AG04449 (cell line): ENCODE measurements around the gene PRKAR2A.
A peak's percentile ranks its signal among the peaks of the same experiment; 100 is the strongest.
"Not testable (repeated sequence)": the region's sequence is repeated elsewhere in the genome, so short reads cannot be mapped to it uniquely, and the experiment has no call there.

Experiments used
- CTCF ChIA-PET: fragments of 350-600 bp; formaldehyde crosslinking; extraction: SDS; loops from one replicate; lab custom pipeline; 2021; ENCODE audit warnings: antibody characterized with exemption; lab: Yijun Ruan, JAX
- POLR2A ChIA-PET: fragments of 400-600, 350-600 bp; formaldehyde crosslinking; extraction: SDS; loops from one replicate; lab custom pipeline; 2020; ENCODE audit warnings: antibody characterized with exemption, inconsistent platforms; lab: Yijun Ruan, JAX
- DNase-seq: peaks from one replicate; pipeline ENCODE4 v3.0.0-alpha.2; 2010; ENCODE audit warnings: low read depth, low spot score
- H3K4me3 ChIP-seq: 2 replicates; pipeline ENCODE4 v1.5.1; 2011; ENCODE audit warnings: low read depth, mild to moderate bottlenecking, control low read depth, low read length
- CTCF ChIP-seq: IDR thresholded peaks from one replicate; pipeline ENCODE4 v1.5.1; 2011; ENCODE audit warnings: mild to moderate bottlenecking, moderate library complexity, low read length, control low read depth, inconsistent platforms; ENCODE audit not compliant: insufficient read depth; ENCODE audit errors: missing control alignments

The PRKAR2A gene

GRCh38 chr3:48830715-48831114 lies 17.0 kb downstream of the PRKAR2A start:
- no peak for DNase-seq
- ChIA-PET POLR2A (no interaction called here), CTCF (interaction anchor here (1.5 kb wide), 1 partner anchor 9 kb away, joined by 3 read pairs; no protein-coding TSS in a partner anchor)
- H3K4me3 ChIP-seq = no peak overlapping the region
- no peak for TF ChIP-seq CTCF

- H3K4me3 ChIP-seq, CTCF ChIA-PET, POLR2A ChIA-PET, DNase-seq: not testable (repeated sequence)
Measured at GRCh38 chr3:48829525-48829924, 18.1 kb downstream of the PRKAR2A start.

- DNase-seq, POLR2A ChIA-PET, H3K4me3 ChIP-seq: not testable (repeated sequence)
- CTCF ChIA-PET = interaction anchor here (1.2 to 1.5 kb wide), 2 partner anchors 9 to 88 kb away, joined by 3 to 4 read pairs; no protein-coding TSS in a partner anchor
Measured at GRCh38 chr3:48827874-48828273, 19.8 kb downstream of the PRKAR2A start.

GRCh38 chr3:48826451-48826850 lies 21.2 kb downstream of the PRKAR2A start:
- DNase-seq = peak; percentile 78
- H3K4me3 ChIP-seq = no peak overlapping the region
- TF ChIP-seq CTCF = no peak
- ChIA-PET POLR2A (no interaction called here), CTCF (no interaction called here)

GRCh38 chr3:48820612-48821324 lies 26.9 kb downstream of the PRKAR2A start:
- POLR2A ChIA-PET = no interaction called here
- TF ChIP-seq CTCF = no peak
- CTCF ChIA-PET = no interaction called here
- no peak for DNase-seq
- no peak overlapping the region for H3K4me3 ChIP-seq

GRCh38 chr3:48819234-48820221 lies 28.1 kb downstream of the PRKAR2A start:
- no peak for DNase-seq
- POLR2A ChIA-PET = no interaction called here
- CTCF ChIA-PET = no interaction called here
- H3K4me3 ChIP-seq = no peak overlapping the region
- no peak for TF ChIP-seq CTCF

GRCh38 chr3:48811524-48811923 lies 36.1 kb downstream of the PRKAR2A start:
- ChIA-PET POLR2A (interaction anchor here (0.6 kb wide), 1 partner anchor 61 kb away, joined by 4 read pairs; no protein-coding TSS in a partner anchor), CTCF (no interaction called here)
- no peak overlapping the region for H3K4me3 ChIP-seq
- no peak for TF ChIP-seq CTCF
- no peak for DNase-seq
